GM12801 (cell line): ENCODE results near the gene SLC44A1.

Experiments
- CTCF ChIP-seq: IDR thresholded peaks from one replicate; pipeline ENCODE4 v1.5.1; 2011; ENCODE audit warnings: control low read depth; ENCODE audit not compliant: insufficient read length; ENCODE audit errors: extremely low read depth

Gene SLC44A1

GRCh38 chr9:105275111-105275510, 30.7 kb downstream of the SLC44A1 start:
- TF ChIP-seq CTCF, result no peak

GRCh38 chr9:105275938-105276337, 31.5 kb downstream of the SLC44A1 start:
- TF ChIP-seq CTCF, result no peak

GRCh38 chr9:105278751-105279150, 34.3 kb downstream of the SLC44A1 start:
- TF ChIP-seq CTCF, result no peak

GRCh38 chr9:105280691-105281090, 36.2 kb downstream of the SLC44A1 start:
- no peak for TF ChIP-seq CTCF

- no peak for TF ChIP-seq CTCF
These were observed 36.8 kb downstream of the SLC44A1 start for GRCh38 chr9:105281272-105281671.

GRCh38 chr9:105281926-105282325, 37.5 kb downstream of the SLC44A1 start:
- no peak for TF ChIP-seq CTCF

- TF ChIP-seq CTCF, result no peak
These were observed 38.6 kb downstream of the SLC44A1 start for GRCh38 chr9:105282870-105283621.
